Adipose tissue (tissue), 3 donors: ENCODE data around the gene SLC22A23. TPM values are rescaled to one million over a fixed set of nuclear protein-coding genes. Genes with fewer than 3 reads are reported as not detected.

ENCODE experiments used
- H3K27ac ChIP-seq: one replicate; pipeline ENCODE4 v1.5.1; 2013; ENCODE audit warnings: low read depth, low read length
- WGBS, 3 donors: extraction: QIAGEN DNeasy Blood & Tissue Kit; methylation state at CpG; one replicate each; pipeline ENCODE4 v1.1.7; 2013; 5-methylcytosine and 5-hydroxymethylcytosine counted together
- polyA plus RNA-seq, 3 donors: library from polyadenylated mRNA; stranded (reverse); fragments of 200-250 nt; gene quantifications; one replicate each; pipeline ENCODE4 v1.2.3, GENCODE V29; 2013
- donor health status: healthy with polysubstance abuse.
- donor health status: Bipolar disorder and iron deficiency.
- donor health status: healthy.

Gene SLC22A23
- polyA plus RNA-seq, 3 donors = 4.9 to 11.3 (median 7.2) TPM

GRCh38 chr6:3310051-3310448 lies 146.8 kb downstream of the SLC22A23 start:
- H3K27ac ChIP-seq = no peak overlapping the region
- 72 to 94% (median 82%) methylated on average over 5 to 6 of the region's 6 CpGs for WGBS, 3 donors

GRCh38 chr6:3309391-3310050 lies 147.3 kb downstream of the SLC22A23 start:
- H3K27ac ChIP-seq = no peak overlapping the region
- WGBS, 3 donors = 53 to 88% (median 87%) methylated on average over 11 of the region's 11 CpGs

GRCh38 chr6:3308106-3308505 lies 148.7 kb downstream of the SLC22A23 start:
- H3K27ac ChIP-seq = no peak overlapping the region
- 91 to 96% (median 95%) methylated on average over 10 of the region's 10 CpGs for WGBS, 3 donors

- 90 to 99% (median 94%) methylated on average over 12 of the region's 12 CpGs for WGBS, 3 donors
- H3K27ac ChIP-seq = no peak overlapping the region
These were observed 149.4 kb downstream of the SLC22A23 start for GRCh38 chr6:3307436-3307835.

GRCh38 chr6:3306848-3307247 lies 150.0 kb downstream of the SLC22A23 start:
- WGBS, 3 donors = 86 to 97% (median 92%) methylated on average over 10 of the region's 10 CpGs
- H3K27ac ChIP-seq = no peak overlapping the region

GRCh38 chr6:3305831-3306230 lies 151.0 kb downstream of the SLC22A23 start:
- no peak overlapping the region for H3K27ac ChIP-seq
- 79 to 100% (median 95%) methylated on average over 3 of the region's 3 CpGs for WGBS, 3 donors

GRCh38 chr6:3305216-3305565 lies 151.7 kb downstream of the SLC22A23 start:
- 88 to 98% (median 96%) methylated on average over 8 of the region's 8 CpGs for WGBS, 3 donors

GRCh38 chr6:3304500-3305215 lies 152.2 kb downstream of the SLC22A23 start:
- WGBS, 3 donors = 93% methylated on average over 16 of the region's 16 CpGs
- no peak overlapping the region for H3K27ac ChIP-seq

More at GRCh38 chr6:3305216-3305565, 151.7 kb downstream of the SLC22A23 start:
- H3K27ac ChIP-seq = no peak overlapping the region

- WGBS, 3 donors = 83 to 94% (median 89%) methylated on average over 3 of the region's 3 CpGs
- no peak overlapping the region for H3K27ac ChIP-seq
These were observed 152.9 kb downstream of the SLC22A23 start for GRCh38 chr6:3303795-3304411.

GRCh38 chr6:3301506-3301905 lies 155.3 kb downstream of the SLC22A23 start:
- no peak overlapping the region for H3K27ac ChIP-seq
- 97 to 99% (median 98%) methylated on average over 8 of the region's 8 CpGs for WGBS, 3 donors

- 93 to 94% (median 93%) methylated on average over 10 of the region's 10 CpGs for WGBS, 3 donors
- no peak overlapping the region for H3K27ac ChIP-seq
These were observed 157.6 kb downstream of the SLC22A23 start for GRCh38 chr6:3299221-3299620.

- 64 to 89% (median 85%) methylated on average over 11 of the region's 11 CpGs for WGBS, 3 donors
- no peak overlapping the region for H3K27ac ChIP-seq
These were observed 158.9 kb downstream of the SLC22A23 start for GRCh38 chr6:3297909-3298308.

GRCh38 chr6:3297006-3297405 lies 159.8 kb downstream of the SLC22A23 start:
- WGBS, 3 donors = 81 to 89% (median 84%) methylated on average over 9 of the region's 9 CpGs
- no peak overlapping the region for H3K27ac ChIP-seq

GRCh38 chr6:3296537-3296936 lies 160.3 kb downstream of the SLC22A23 start:
- WGBS, 3 donors = 83 to 92% (median 90%) methylated on average over 11 of the region's 11 CpGs
- no peak overlapping the region for H3K27ac ChIP-seq

GRCh38 chr6:3296078-3296477 lies 160.8 kb downstream of the SLC22A23 start:
- no peak overlapping the region for H3K27ac ChIP-seq
- WGBS, 3 donors = 56 to 83% (median 82%) methylated on average over 10 of the region's 10 CpGs

GRCh38 chr6:3294921-3295871 lies 161.7 kb downstream of the SLC22A23 start:
- WGBS, 3 donors = 65 to 73% (median 73%) methylated on average over 29 of the region's 29 CpGs
- no peak overlapping the region for H3K27ac ChIP-seq

- no peak overlapping the region for H3K27ac ChIP-seq
- 77 to 89% (median 83%) methylated on average over 8 of the region's 8 CpGs for WGBS, 3 donors
These were observed 162.5 kb downstream of the SLC22A23 start for GRCh38 chr6:3294396-3294795.

- WGBS, 3 donors = 83 to 91% (median 89%) methylated on average over 26 of the region's 26 CpGs
- no peak overlapping the region for H3K27ac ChIP-seq
These were observed 163.3 kb downstream of the SLC22A23 start for GRCh38 chr6:3293271-3294155.
